ENCODE measurements around the gene RPL32.
A peak's percentile ranks its signal among the peaks of the same experiment; 100 is the strongest.

DNA sequence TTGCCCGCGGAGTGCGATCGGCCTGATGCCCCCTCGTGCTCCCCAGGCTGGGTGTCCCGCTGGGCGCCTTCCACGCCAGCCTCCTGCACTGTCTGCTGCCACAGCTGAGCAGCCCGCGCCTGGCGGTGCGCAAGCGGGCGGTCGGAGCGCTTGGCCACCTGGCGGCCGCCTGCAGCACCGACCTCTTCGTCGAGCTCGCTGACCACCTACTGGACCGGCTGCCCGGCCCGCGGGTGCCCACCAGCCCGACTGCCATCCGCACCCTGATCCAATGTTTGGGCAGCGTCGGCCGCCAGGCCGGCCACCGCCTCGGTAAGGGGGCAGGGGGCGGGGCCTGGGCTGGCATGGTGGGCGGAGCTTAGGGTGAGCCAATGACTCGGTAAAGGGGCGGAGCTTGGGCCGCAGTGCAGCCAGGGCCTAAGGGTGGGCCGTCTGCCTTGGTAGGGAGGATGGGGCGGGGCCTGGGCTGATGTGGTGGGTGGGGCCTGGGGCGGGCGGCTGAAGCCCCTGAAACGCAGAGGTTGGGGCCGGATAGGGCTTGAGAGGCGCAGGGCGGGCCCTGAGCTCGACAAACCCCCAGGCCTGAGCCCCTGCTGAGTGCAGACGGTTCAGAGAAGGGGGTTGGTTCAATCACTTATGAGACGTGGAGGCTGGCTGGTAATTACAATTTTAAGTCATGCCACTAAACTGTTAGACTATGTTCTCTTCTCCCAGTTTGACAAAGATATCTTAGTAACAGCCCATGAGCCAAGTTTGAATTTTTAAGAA, 31.2 kb downstream of the RPL32 start:
- TF ChIP-seq, protein P1, sequence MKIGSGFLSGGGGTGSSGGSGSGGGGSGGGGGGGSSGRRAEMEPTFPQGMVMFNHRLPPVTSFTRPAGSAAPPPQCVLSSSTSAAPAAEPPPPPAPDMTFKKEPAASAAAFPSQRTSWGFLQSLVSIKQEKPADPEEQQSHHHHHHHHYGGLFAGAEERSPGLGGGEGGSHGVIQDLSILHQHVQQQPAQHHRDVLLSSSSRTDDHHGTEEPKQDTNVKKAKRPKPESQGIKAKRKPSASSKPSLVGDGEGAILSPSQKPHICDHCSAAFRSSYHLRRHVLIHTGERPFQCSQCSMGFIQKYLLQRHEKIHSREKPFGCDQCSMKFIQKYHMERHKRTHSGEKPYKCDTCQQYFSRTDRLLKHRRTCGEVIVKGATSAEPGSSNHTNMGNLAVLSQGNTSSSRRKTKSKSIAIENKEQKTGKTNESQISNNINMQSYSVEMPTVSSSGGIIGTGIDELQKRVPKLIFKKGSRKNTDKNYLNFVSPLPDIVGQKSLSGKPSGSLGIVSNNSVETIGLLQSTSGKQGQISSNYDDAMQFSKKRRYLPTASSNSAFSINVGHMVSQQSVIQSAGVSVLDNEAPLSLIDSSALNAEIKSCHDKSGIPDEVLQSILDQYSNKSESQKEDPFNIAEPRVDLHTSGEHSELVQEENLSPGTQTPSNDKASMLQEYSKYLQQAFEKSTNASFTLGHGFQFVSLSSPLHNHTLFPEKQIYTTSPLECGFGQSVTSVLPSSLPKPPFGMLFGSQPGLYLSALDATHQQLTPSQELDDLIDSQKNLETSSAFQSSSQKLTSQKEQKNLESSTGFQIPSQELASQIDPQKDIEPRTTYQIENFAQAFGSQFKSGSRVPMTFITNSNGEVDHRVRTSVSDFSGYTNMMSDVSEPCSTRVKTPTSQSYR (CRISPR knock-in tag; IDR thresholded peaks at IDR 0.05): no peak
- TF ChIP-seq FOXP1 (CRISPR knock-in tag; IDR thresholded peaks at IDR 0.05; ENCODE audit: borderline replicate concordance) (no peak), FOXJ3 (CRISPR knock-in tag; IDR thresholded peaks at IDR 0.05; ENCODE audit: borderline replicate concordance) (no peak), RELA (CRISPR knock-in tag; IDR thresholded peaks at IDR 0.05; ENCODE audit: borderline replicate concordance) (no peak), ZNF396 (CRISPR knock-in tag; IDR thresholded peaks at IDR 0.05; ENCODE audit: borderline replicate concordance) (no peak)
- TF ChIP-seq, protein P2, sequence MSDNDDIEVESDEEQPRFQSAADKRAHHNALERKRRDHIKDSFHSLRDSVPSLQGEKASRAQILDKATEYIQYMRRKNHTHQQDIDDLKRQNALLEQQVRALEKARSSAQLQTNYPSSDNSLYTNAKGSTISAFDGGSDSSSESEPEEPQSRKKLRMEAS (CRISPR knock-in tag; IDR thresholded peaks at IDR 0.05): peak; percentile 47; the same call in 1 of the 2 replicates
- TF ChIP-seq, protein P3, sequence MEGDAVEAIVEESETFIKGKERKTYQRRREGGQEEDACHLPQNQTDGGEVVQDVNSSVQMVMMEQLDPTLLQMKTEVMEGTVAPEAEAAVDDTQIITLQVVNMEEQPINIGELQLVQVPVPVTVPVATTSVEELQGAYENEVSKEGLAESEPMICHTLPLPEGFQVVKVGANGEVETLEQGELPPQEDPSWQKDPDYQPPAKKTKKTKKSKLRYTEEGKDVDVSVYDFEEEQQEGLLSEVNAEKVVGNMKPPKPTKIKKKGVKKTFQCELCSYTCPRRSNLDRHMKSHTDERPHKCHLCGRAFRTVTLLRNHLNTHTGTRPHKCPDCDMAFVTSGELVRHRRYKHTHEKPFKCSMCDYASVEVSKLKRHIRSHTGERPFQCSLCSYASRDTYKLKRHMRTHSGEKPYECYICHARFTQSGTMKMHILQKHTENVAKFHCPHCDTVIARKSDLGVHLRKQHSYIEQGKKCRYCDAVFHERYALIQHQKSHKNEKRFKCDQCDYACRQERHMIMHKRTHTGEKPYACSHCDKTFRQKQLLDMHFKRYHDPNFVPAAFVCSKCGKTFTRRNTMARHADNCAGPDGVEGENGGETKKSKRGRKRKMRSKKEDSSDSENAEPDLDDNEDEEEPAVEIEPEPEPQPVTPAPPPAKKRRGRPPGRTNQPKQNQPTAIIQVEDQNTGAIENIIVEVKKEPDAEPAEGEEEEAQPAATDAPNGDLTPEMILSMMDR (IDR thresholded peaks at IDR 0.05): peak; percentile 59
- TF ChIP-seq, protein P4, sequence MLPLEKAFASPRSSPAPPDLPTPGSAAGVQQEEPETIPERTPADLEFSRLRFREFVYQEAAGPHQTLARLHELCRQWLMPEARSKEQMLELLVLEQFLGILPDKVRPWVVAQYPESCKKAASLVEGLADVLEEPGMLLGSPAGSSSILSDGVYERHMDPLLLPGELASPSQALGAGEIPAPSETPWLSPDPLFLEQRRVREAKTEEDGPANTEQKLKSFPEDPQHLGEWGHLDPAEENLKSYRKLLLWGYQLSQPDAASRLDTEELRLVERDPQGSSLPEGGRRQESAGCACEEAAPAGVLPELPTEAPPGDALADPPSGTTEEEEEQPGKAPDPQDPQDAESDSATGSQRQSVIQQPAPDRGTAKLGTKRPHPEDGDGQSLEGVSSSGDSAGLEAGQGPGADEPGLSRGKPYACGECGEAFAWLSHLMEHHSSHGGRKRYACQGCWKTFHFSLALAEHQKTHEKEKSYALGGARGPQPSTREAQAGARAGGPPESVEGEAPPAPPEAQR (CRISPR knock-in tag; IDR thresholded peaks at IDR 0.05): no peak
- TF ChIP-seq, protein P5, sequence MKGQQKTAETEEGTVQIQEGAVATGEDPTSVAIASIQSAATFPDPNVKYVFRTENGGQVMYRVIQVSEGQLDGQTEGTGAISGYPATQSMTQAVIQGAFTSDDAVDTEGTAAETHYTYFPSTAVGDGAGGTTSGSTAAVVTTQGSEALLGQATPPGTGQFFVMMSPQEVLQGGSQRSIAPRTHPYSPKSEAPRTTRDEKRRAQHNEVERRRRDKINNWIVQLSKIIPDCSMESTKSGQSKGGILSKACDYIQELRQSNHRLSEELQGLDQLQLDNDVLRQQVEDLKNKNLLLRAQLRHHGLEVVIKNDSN (CRISPR knock-in tag; IDR thresholded peaks at IDR 0.05): no peak
